Right ventricle myocardium inferior (tissue), 1 donor: ENCODE results near the gene TLR7. TPM values are rescaled to one million over a fixed set of nuclear protein-coding genes. Genes with fewer than 3 reads are reported as not detected.

Source experiments
- ATAC-seq: fragments of 200-7000 bp; cut with Tn5 transposase; one replicate; pipeline ENCODE4 v1.9.1; 2020; ENCODE audit warnings: mild to moderate bottlenecking, moderate library complexity
- DNase-seq: peaks from one replicate; pipeline ENCODE4 v3.0.0; 2021; ENCODE audit errors: missing footprints
- intact Hi-C: fragments of 100-400 bp; cut with DNase I; formaldehyde crosslinking; loops from one replicate; pipeline ENCODE4 v1.11.0; 2022
- total RNA-seq: library from RNA; stranded (reverse); fragmentation: NEBNext Ultra II Directional; extraction: Animal tissue kit (Norgen Biotek cat#: 25700); gene quantifications from one replicate; pipeline ENCODE4 v1.2.1, GENCODE V29; 2021
- donor health status: DM: no; HTN: yes; CAD: no; lungs with severe emphysema.

The TLR7 gene
- total RNA-seq, 1 donor from 2014 or later: 0.68 TPM

DNA sequence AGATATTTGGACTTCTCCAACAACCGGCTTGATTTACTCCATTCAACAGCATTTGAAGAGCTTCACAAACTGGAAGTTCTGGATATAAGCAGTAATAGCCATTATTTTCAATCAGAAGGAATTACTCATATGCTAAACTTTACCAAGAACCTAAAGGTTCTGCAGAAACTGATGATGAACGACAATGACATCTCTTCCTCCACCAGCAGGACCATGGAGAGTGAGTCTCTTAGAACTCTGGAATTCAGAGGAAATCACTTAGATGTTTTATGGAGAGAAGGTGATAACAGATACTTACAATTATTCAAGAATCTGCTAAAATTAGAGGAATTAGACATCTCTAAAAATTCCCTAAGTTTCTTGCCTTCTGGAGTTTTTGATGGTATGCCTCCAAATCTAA is 20.3 kb downstream of the TLR7 start:
- intact Hi-C loops: no loop called here
- no peak for ATAC-seq

DNA sequence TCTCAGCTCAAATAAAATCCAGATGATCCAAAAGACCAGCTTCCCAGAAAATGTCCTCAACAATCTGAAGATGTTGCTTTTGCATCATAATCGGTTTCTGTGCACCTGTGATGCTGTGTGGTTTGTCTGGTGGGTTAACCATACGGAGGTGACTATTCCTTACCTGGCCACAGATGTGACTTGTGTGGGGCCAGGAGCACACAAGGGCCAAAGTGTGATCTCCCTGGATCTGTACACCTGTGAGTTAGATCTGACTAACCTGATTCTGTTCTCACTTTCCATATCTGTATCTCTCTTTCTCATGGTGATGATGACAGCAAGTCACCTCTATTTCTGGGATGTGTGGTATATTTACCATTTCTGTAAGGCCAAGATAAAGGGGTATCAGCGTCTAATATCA is 20.9 kb downstream of the TLR7 start:
- DNase-seq (no peak), ATAC-seq (no peak)
- intact Hi-C loops: no loop called here

More for the DNA sequence above, 20.3 kb downstream of the TLR7 start:
- no peak for DNase-seq

DNA sequence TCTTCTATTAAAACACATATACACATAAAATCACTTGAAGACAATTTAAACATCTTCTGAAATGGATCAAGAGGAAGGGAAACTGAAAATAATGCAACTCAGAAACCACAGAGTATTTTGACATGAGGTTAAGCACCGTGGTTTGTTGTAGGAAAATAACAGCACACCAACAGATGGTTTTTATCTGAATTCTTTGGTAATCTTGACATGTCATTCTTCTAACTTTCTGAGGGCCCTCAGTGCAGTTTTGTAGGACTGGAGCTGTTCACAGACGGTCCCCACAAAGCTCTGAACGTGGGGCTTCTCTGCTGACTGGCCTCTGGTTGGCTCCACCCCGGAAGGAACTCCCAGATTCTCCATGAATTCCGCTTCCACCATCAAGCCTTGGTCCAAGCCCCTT is 23.6 kb downstream of the TLR7 start:
- intact Hi-C loops: loop anchor here (10.0 kb wide), 1 partner anchor 76 kb away; no protein-coding TSS in a partner anchor
- ATAC-seq (no peak), DNase-seq (no peak)

DNA sequence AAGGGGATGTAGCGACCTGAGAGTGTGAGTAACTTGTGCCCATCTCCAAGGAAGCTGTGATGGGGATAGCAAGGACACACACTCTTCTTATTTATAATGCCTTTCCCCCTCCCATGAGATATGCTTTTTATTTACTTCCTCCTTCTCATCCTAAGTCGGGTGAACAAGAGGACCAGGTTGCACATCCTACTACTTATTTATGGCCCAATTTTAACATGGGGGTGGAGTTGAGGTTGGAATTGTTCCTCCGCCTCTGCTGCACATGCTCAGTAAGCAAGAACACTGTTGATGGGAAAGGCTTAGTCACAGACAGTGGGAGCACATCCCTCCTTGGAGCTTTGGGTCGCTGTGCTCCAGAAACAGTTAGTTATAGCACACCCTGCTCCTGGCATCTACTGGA is 24.3 kb downstream of the TLR7 start:
- no peak for ATAC-seq
- intact Hi-C loops: loop anchor here (10.0 kb wide), 1 partner anchor 76 kb away; no protein-coding TSS in a partner anchor
- no peak for DNase-seq

DNA sequence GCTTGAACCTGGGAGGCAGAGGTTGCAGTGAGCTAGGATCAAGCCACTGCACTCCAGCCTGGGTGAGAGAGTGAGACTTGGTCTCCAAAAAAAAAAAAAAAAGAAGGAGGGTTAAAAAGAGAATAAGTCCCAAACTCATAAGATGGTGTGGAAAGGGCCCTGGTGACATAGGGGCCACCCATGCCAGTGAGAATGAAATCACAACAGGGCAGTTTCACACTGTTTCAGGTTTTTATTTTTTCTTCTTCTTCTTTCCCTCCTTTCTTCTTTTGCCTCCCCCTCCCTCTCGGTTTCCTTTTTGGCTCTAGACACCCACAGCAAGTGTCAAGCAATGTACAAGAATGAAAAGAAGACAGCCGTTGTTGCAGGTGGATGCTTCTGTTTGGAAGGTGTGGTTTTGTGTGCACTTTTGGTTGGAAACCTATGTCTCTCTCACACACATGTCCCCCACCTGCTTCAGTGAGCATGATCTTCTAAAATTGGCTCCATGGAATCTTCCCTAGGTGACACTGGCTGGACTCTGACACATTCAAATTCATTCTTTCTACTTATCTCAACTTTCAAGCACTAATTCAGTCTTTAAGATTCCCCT is 25.1 kb downstream of the TLR7 start:
- intact Hi-C loops: loop anchor here (10.0 kb wide), 1 partner anchor 77 kb away; no protein-coding TSS in a partner anchor
- DNase-seq (no peak), ATAC-seq (no peak)

DNA sequence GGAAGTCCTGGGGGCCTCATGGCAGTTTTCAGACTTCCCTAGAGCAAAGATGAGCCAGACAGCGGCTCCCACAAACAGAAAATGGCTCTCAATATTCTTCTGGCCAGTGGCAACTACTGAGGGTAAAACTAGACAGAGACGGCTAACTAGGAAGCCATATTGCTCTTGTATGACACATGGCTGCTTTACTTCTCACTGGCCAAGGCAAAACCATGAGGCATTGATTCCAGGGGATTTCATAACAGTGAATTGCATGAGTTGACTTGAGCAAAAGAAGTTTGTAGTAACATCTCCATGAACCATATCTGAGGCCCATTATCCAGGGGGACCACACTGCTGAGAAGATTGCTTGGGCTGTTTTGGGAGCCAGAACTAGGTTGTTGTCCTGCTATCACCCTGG is 25.8 kb downstream of the TLR7 start:
- DNase-seq: no peak
- no peak for ATAC-seq
- intact Hi-C loops: loop anchor here (10.0 kb wide), 1 partner anchor 78 kb away; no protein-coding TSS in a partner anchor

DNA sequence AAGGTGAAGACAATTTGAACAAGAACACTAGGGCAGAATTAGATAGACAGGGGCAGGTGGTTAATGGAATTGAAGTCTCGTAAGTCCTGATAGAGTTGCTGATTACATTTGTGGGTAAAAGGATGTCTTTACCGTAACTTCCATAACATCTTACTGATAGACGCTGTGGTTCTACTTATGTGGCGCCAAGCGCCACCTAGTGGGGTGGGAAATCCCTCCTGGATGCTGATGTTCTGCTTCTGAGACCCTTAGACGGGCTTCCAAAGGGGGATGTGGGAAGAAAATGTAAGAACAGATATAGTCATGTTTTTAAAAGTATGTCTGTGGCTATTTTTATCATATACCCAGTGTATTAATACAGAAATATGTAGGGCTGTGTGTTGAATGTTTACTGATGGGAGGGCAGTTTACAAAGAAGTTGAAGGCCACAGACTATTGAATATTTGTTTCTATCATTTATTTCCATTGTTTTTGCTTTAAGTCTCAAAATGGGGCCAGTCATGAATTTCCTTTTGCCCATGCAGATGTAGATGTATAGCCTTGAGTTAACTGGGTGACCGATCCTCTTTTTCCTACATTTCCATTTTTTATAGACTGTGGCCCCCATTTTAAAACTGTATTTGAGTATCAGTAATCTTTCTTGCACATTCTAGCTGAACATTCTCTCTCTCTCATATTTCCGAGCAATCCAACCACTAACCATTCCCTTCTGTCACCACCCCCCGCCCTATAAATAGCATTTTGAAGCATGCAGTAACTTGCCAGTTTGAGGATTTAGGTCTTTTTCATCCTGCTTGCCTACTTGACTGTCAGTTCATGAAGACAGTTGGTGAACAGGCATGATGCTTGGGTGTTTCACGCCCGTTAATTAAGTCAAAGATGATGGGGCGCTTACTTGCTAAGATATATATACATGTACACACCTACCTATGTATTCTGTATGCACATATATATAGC is 27.5 kb downstream of the TLR7 start:
- ATAC-seq (no peak), DNase-seq (no peak)
- intact Hi-C loops: loop anchor here (10.0 kb wide), 1 partner anchor 80 kb away; no protein-coding TSS in a partner anchor

DNA sequence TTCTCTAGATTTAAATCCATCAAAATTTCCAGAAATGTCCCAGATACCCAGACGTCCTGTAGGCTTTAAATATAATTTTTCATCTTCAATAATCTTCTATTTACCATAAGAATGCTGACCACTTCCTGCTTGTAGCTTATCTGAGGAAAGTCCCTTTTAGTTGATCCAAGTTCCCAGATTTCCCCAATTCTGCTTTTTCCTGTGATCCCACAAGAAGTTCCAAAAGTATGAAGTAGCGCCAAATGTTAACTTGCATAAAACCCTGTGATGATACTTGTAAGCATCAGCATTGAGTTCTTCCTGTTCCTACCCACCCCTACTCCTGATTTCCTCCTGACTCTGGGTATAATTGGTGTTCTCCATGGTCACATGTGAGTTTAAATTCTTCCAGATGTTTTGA is 29.0 kb downstream of the TLR7 start:
- intact Hi-C loops: loop anchor here (10.0 kb wide), 1 partner anchor 81 kb away; no protein-coding TSS in a partner anchor
- no peak for DNase-seq
- ATAC-seq: no peak

DNA sequence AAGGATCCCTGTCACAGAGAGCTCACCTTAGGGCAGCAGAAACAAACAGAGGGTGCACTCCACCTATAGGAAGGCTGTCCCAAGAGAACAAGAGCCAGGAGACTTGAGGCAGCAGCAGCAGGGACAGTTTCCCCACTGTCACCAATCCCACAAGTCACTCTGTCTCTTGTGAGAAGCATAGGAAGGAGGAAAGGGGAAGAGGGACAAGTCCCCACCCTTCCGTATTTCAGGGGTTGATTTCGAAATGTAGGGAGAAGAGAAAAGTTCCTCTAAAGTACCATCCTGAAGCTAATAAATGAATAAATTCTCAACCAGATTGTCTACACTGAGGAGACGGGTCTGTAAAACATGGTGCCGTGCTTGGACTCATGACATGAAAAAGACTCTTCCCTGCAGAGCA is 30.1 kb downstream of the TLR7 start:
- ATAC-seq (no peak), DNase-seq (no peak)
- intact Hi-C loops: loop anchor here (10.0 kb wide), 1 partner anchor 82 kb away; no protein-coding TSS in a partner anchor

GRCh38 chrX:12898073-12898472 is 31.2 kb downstream of the TLR7 start:
- DNase-seq: no peak
- ATAC-seq: no peak
- intact Hi-C loops: loop anchor here (10.0 kb wide), 1 partner anchor 83 kb away; no protein-coding TSS in a partner anchor

DNA sequence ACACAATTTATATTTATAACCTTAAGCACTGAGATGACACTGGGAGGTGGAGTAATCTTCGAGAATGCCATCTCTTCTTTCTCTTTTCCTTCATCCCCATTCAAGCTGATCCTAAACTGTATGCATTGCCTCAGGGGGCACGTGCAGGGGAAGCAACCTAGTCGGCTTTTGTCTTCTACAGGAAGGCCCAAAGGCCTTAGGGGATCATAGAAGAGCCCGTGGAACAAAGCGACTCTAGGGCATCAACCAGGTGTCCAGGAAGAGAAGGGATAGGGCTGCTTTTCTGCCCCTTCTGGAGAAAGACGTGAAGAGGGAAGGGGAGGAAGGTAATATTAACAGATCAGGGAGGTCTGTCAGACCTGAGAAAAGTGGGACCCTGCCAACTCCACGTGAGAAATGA is 32.6 kb downstream of the TLR7 start:
- intact Hi-C loops: loop anchor here (10.0 kb wide), 1 partner anchor 85 kb away; no protein-coding TSS in a partner anchor

GRCh38 chrX:12901486-12901885 is 34.6 kb downstream of the TLR7 start:
- intact Hi-C loops: no loop called here
- peak; percentile 70 for DNase-seq
- ATAC-seq: no peak

More for the DNA sequence above, 32.6 kb downstream of the TLR7 start:
- DNase-seq: no peak
- no peak for ATAC-seq

DNA sequence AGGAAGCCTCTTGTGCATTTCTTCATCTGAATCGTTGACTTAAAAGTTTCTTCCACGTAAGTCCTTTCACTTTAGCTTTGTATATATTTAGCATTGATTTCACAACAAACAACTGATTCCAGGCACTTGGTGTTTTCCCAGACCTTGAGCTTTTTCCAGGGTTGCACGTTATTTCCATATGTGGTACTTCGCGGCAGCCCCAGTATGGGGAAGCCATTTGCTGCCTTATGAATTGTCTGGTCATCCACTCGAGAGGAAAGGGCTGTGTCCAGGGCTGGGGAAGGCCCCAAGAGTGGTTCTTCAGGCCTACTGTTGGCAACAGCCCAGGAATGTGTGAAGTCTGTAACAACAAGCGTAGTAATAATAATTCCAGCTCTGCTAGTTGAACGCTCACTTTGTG is 36.8 kb downstream of the TLR7 start:
- DNase-seq: no peak
- no peak for ATAC-seq
- intact Hi-C loops: no loop called here

GRCh38 chrX:12906046-12906761 is 39.3 kb downstream of the TLR7 start, which contains the start of gene TLR8:
TSS of gene TLR8 (plus strand) at chrX:12906620. CDS start at chrX:12906707, 87 bp downstream.
- ATAC-seq (no peak), DNase-seq (no peak)
- intact Hi-C loops: no loop called here

DNA sequence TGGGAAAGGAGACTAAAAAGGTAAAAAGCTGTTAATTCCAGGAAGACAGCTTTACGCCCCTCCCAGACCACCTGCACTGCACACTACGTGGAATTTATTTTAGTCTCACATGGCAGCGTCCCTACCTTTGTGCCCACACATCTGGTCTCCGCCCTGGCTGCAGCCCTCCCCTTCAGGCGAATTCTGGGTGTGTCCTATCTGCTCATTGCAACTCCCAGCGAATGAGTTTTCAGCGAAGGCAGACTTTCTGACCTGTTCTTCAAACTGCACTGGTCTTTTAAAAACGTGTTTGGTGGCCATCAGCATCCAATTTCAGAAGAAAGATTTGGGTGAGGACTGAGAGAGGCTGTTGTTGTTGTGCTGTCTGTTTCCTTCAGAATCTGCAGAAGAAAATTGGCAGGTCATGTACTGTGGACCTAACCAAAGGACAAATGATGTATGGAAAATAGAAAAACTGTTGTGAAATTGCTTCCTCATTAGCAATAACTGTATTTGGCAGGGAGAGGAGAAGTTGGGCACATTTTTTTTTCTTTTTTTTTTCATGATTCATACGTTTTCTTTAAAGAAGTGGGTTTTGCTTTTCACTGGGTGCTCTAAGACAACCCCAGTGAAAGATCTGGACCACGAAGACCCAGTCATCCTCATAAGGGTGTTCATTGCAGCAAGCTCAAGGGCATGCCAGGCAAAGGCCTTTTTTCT is 43.7 kb downstream of the TLR7 start:
- intact Hi-C loops: no loop called here
- no peak for DNase-seq
- no peak for ATAC-seq

GRCh38 chrX:12911122-12911470 is 44.2 kb downstream of the TLR7 start:
- intact Hi-C loops: no loop called here
- no peak for ATAC-seq
- DNase-seq: no peak

DNA sequence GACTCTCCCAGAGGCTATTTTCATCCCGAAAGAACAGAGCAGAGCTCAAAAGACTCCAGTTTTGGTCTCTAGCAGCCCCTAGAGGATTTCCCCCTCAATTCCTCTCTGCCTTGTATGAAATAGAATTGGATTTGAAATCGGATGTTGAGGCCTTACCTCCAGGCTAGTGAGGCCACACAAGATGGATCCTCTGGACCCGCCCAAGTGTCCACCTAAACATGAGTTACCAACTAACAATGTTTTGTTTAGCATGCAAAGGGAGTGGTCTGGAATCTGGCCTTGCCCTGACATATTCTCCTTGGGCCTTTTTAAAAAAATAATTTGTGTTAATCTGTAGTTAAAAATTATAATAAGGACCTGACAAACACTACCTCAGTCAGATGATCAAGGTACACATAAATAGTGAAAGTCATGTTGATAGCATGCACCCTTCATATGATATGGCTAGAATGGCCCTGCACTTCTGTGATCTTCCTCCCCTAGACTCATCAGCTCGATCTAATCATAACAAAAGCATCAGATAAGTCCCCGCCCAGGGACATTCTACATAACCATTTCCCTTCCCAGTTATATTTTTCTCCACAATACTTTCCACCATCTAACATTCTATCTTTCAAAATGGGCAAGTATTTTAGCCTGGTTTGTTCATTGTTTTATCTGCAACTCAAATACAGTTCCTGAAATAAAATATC is 46.1 kb downstream of the TLR7 start:
- DNase-seq (no peak), ATAC-seq (no peak)
- intact Hi-C loops: no loop called here

DNA sequence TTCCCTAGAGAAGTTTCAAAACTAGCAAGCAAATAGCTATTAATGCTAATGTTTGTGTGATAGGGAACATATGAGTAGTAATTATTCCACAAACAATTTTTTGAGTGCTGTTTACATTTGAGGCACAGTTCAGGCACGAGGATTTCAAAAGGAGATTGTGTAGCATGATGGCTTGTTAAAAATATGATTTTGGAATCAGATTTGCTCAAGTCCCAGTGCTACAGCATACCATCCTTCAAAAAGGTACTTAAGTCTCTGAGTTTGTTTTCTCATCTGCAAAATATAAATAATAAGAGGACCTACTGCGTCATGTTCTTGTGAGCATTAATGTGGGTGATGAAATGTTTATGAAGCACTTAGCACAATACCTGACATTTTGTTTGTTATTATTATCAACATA is 50.9 kb downstream of the TLR7 start:
- DNase-seq (no peak), ATAC-seq (no peak)
- intact Hi-C loops: no loop called here
